ENCODE data around the gene AUTS2.

Gene AUTS2

DNA sequence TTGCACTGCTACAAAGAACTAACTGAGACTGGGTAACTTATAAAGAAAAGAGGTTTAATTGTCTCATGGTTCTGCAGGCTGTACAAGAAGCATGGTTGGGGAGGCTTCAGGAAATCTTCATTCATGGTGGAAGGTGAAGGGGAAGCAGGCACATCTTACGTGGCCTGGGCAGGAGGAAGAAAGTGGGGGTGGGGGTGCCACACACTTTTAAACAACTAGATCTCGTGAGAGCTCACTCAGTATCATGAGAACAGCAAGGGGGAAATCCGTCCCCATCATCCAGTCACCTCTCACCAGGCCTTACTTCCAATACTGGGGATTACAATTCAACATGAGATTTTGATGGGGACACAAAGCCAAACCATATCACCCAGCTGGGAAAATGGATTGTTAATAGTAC, 281.7 kb downstream of the AUTS2 start:
- in situ Hi-C loops (cut with MboI; ENCODE audit: low sequenced_read_pairs) = no loop called here

DNA sequence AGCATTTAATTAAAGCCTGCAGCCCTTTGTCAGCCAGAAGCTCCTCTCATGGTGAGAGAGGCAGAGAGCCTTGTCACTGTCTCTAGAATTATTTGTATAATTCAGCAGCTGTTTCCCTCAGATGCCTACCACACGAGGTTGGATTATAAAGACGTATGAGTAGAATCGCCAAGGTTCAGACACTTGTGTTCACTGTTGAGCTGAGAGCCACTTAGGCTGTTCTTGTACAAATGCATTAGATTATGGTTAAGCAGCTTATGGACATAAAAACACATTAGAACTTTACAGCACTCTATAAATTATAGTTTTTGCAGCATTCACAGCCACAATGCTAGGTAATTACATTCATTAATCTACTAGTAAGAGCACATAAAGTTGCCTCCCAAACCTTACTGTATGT, 282.6 kb downstream of the AUTS2 start:
- in situ Hi-C loops (cut with MboI; ENCODE audit: low sequenced_read_pairs) = no loop called here

DNA sequence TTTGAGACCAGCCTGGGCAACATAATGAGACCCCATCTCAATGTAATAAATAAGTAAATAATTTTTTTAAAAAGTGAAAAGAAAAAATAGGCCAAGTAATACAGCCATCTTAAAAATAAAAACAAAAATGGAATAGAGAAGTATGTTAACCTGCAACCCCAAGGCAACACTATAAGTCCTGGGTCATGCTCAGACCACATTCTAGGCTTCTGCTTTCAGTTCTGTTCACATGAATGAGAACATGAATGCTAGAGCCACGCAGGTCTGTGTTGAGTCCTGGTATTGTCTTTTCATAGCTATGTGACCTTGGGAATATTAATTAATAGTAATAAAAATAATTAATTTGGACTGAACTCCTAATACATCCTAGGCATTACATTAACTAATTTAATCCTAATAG, 284.0 kb downstream of the AUTS2 start:
- in situ Hi-C loops (cut with MboI; ENCODE audit: low sequenced_read_pairs) = no loop called here

DNA sequence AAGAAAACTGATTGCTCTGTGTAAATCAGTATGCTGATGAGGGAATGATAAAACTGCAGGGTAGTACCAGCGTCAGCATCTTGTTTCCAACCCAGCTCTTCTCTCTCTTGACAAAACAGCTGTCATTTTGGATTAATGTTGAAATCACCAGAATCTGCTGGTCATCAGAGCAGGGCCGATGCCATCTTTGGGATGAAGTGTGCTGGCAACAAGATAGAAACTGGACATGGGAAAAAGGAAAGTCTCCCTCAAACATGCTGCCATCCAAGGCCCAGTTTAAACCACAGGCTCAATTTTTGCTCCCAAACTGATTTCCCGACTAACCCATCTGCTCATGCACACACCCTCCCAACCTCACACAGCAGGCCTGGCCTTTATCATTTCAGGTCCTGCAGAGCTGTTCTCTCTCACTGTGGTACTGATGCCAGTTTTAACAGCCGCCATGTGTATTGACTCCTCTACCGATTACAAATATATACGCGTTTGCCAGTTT, 285.2 kb downstream of the AUTS2 start:
- in situ Hi-C loops (cut with MboI; ENCODE audit: low sequenced_read_pairs) = no loop called here

DNA sequence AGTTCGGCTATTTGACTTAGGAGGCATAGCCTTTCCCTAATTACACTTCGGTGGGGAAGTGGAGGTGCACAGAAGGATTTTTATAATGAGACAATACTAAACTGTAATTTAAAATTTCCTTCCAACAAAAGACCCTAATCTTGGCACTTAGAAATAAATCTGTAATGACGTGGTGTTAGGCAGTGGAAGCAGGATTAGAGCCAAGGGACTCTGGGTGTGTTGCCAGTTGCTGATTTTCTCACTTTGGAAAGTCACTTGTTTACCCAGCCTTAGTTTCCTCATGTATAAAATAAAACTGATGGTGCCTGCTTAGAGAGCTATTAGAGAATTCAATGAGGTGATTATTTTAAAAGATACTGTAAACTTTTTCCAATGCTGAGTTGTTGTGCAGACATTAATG, 287.2 kb downstream of the AUTS2 start:
- in situ Hi-C loops (cut with MboI; ENCODE audit: low sequenced_read_pairs) = no loop called here

DNA sequence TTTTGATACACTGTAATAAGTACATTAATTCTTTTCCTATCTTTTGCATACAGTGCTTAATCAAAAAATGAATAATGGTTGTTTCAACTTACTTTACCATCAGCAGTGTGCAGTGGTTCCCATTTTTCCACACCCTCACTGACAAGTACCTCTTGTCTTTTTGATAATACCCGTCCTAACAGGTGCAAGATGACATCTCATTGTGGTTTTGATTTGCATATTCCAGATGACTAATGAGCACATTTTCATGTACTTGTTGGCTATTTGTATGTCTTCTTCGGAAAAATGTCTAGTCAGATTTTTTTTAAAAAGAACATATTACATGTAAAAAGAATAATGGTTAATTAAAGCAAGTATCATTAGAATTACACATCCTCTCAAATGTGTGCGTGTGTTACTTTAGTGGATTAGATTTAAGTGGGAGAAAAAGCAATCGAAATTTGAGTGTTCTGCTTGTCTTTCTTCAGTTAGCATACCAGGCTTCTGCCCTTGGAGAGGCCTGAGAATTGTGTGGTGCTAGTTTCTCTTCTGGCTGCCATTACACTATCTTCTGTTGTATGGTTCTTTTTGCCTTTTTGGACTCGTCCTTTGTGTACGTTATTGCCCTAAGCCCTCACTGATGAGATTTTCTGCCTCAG, 291.2 kb downstream of the AUTS2 start:
- in situ Hi-C loops (cut with MboI; ENCODE audit: low sequenced_read_pairs) = no loop called here

DNA sequence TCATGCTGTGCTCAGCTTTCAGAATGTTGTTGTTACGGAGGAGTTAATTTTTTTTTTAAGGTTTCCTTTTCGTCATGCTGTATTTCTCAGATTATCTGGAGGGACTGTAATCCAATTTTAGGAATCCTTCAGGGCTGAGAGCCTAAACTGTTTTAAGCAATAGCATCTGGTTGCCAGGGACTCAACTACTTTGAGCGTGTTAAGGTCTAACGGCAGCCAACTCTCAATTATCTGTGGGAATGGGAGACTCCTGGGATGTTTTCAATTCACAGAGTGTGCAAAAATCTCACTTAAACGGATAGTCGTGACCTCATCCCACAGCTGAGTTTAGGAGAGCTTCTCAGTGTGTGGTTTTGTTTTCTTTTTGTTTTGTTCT, 291.7 kb downstream of the AUTS2 start:
- in situ Hi-C loops (cut with MboI; ENCODE audit: low sequenced_read_pairs) = no loop called here

DNA sequence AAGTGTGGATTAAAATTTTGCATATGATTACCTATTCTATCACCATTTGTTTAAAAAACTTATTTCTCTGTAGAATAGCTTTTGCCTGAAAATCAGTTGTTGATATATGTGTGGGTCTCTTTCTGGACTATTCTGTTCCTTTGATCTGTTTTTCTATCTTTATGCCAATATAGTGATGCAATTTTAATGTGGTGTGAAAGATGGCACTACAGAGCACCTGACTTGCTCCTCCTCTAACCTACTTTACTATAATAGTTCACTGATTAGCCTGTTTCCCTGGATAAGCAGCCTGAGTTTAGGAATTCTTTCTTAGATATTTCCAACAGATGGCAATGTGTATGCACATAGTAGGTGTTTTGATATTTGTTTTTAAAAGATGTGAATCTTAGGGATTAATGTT, 294.5 kb downstream of the AUTS2 start:
- in situ Hi-C loops (cut with MboI; ENCODE audit: low sequenced_read_pairs) = no loop called here

DNA sequence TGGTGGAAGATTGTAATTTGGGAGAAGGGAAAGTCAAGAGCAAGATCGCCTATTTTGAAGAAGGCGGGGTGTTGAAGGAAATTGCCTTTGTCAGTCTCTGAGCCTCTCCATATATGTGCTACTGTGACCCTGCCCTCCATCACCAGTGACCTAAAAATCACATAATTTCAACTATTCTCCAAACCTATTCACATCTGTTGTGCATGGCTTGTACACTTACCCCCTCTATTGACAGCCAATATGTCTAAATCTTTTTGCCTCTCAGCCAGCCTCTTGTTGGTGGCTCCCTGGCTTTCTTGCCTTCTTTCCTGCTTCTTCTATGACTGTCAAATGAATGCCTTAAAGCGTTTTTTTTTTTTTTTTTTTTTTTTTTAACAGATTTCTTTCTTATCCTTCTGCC, 295.6 kb downstream of the AUTS2 start:
- in situ Hi-C loops (cut with MboI; ENCODE audit: low sequenced_read_pairs) = no loop called here

DNA sequence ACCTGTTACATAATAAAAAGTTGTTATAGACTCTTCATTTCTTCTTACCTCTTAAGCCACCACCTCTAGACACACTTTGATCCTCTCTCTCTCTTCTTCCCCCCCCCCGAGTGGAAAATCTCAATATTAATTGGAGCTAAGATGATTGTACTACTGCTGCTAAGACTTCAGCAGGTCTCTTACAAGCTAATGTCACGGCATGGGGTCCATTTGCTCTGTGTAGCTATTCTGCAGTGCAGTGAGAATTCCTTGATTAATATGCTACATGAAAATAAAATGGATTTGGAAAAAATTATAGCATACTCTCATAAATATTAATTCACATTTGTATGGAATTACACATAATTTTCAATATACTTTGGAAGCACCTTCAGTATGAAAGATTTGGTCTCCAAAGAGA, 297.2 kb downstream of the AUTS2 start:
- in situ Hi-C loops (cut with MboI; ENCODE audit: low sequenced_read_pairs) = no loop called here

DNA sequence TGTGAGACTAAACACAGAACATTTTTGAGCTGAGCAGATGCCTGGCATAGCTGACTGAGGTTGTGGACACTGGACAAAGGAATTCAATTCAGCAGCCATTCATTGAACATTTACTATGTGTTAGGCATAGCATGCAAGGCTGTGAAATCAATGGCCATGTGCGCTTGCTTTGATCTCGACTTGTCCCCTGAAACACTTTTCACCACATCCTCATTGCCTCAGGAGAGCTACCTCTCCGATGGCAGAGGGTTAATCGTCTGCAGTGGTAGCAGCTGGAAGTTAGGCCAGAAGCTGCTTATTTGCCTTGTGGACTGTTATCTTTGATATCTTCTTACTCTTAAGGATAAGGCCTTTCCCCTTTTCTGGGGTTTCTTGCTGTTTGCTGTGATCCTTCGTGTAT, 297.8 kb downstream of the AUTS2 start:
- in situ Hi-C loops (cut with MboI; ENCODE audit: low sequenced_read_pairs) = no loop called here

DNA sequence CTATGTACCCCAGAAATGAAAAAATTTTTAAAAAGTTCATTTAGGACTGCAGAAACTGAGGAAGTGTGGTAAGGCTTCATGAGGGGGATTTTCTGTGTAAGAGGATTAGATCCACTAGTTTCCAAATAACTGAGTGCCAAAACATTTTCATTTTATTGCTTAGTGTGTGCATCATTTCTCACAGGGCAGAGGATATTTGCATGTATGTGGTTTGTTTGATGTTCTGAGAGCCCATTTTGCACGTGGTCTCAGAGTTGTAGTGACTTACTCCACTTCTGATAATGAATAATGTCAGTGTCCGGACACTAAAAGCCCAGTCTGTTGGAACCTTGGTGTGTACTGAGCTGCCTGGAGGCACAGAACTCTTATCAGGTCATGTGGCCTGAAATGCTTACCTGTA, 299.9 kb downstream of the AUTS2 start:
- in situ Hi-C loops (cut with MboI; ENCODE audit: low sequenced_read_pairs) = no loop called here

DNA sequence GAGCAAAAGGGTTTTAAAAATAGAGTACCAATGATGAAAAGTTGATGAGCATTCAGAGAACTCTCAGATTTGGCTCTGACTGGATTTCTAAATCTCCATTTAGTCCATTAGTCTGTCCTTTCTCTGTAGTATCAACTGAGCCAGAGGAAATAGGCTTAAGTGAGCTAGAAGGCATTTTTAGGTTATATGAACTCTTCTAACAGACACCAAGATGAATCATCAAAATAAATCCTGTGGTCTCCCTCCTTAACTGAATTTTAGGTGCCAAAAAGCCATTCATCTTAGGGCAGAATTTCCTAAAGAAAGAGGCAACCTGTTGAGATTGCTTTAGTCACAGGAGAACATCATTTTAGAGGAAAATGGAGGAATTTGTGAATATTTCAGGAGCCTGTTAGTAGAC, 305.1 kb downstream of the AUTS2 start:
- in situ Hi-C loops (cut with MboI; ENCODE audit: low sequenced_read_pairs) = no loop called here

DNA sequence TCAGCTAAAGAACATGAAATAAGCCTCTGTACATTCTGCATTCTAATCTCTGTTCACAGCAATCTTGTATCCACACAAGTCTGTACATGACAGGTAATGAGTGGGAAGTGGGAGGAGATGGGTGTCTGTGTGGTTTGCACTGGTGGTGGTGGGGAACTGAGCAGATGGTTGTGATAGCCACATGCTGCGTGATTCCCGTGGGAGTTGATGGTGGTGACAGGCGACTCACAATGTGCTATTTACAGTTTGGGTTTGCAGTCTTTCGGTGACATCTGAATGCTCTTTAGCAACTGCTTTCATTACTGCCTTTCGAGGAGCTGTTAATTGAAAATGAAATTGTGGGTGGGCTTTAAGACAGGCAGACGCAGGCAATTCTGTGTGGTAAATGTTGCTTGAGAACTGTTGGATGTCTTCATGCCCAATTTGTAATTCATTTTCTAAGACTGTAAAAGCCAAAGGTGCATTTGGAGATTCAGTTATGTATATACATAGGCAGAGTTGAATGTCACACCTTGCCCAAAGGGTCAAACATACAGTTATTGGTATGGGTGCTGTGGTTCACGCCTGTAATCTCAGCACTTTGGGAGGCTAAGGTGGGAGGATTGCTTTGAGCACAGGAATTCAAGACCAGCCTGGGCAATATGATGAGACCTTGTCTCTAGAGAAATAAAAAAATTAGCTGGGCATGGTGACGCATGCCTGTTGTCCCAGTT, 308.2 kb downstream of the AUTS2 start:
- in situ Hi-C loops (cut with MboI; ENCODE audit: low sequenced_read_pairs) = no loop called here

DNA sequence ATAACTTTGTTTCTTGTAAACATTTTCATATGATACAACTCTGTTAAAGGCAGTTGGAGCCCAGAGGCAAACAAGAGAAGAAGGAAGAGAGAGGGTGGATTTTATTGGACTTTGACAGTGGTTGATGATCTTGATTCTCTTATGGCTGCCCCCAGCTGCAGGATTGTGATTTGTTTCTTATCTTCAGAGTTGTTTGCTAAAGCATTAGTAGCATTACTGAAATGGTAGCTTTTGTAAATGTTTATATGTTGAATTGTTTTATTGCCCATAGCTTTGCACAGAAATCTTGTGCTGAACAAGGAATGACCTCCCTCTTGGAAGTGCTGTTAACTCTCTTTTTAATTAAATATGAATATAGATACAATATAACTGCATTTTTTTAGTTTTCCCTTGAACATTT, 309.4 kb downstream of the AUTS2 start:
- in situ Hi-C loops (cut with MboI; ENCODE audit: low sequenced_read_pairs) = no loop called here

DNA sequence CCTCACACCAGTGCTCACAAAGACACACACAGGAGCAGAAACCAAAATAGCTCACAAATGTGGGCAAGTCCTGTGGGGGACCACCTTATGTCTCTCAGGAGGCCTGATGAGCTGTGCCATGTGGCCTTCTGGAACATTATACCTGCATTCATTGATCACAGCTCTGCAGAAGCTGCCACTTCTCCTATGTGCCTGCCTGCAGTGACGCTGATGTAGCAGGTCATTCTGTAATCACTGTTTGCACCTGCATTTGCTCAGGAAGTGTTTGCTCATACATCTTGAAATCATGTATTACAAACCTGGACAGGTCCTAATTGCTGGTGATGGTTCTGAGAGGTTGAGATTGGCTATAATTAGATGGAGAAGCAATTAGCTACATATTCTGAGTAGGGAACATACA, 310.2 kb downstream of the AUTS2 start:
- in situ Hi-C loops (cut with MboI; ENCODE audit: low sequenced_read_pairs) = no loop called here

DNA sequence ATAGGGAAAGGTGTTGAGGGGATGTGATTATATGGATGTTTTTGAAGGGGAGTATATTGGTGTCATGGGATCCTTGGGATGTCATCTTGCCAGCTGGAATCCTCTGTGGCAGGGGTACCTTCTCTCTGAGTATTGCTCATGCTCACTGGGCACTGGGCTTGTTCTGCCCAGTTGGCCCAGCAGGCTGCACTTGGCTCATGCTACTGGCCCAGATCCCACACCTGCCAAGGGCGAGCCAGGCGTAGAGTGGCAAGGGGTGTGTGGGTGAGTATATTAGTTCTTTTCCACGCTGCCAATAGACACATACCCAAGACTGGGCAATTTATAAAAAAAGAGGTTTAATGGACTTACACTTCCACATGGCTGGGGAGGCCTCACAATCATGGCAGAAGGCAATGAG, 311.9 kb downstream of the AUTS2 start:
- in situ Hi-C loops (cut with MboI; ENCODE audit: low sequenced_read_pairs) = no loop called here

DNA sequence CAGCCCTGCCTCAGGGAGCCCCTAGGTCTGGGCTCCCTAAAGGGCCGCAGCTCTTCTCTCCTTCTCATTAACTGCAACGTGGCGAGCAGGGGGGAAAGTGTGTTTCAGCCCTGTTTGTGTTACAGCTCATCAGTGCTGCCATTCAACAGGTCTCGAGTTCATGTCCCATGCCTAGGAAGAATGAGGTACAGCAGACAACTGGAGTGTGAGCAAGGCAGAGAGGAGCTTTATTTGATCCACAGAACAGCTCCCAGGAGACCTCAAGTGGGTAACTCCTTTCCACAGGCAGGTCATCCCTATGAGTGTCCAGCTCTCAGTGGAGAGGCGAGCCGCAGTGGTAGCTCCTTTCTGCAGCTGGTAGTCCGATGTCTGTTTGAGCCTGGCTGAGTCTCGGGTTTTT, 313.1 kb downstream of the AUTS2 start:
- in situ Hi-C loops (cut with MboI; ENCODE audit: low sequenced_read_pairs) = no loop called here

DNA sequence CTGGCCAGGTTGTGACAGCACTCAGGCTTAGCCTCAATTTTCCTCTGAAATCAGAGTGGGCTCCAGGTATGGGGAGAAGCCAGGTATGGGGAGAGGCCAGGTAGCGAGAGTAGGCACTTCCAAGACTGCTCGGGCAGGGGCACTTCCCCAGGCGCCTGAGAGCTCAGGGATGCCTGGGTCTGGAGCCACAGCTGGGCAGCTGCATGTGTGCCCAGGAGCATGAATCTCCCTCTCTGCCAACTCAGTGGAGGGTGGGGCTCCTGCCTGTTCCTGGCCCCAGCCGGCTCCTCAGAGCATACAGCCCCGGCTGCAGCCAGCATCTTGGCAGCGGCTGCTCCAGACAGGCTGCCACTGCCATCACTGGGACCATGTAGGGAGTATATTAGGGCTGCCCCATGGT, 313.9 kb downstream of the AUTS2 start:
- in situ Hi-C loops (cut with MboI; ENCODE audit: low sequenced_read_pairs) = no loop called here

DNA sequence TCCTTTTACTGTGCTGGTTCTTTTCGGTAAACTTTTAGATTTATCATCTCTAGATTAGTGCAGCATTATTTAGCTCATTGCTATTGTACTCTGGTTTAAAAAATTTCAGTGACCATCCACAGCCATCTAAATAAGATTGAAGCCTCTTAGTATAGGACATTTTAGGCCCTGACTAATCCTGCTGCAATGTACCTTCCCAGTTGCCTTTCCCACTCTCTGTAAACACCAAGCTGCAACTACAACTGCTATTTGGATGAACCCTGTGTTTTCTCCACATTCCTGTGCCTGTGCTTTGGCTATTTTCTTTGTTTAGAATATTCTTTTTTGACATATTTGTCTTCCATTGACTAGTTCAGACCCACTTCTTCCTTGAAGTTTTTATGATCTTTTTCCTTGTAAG, 314.6 kb downstream of the AUTS2 start:
- in situ Hi-C loops (cut with MboI; ENCODE audit: low sequenced_read_pairs) = no loop called here

DNA sequence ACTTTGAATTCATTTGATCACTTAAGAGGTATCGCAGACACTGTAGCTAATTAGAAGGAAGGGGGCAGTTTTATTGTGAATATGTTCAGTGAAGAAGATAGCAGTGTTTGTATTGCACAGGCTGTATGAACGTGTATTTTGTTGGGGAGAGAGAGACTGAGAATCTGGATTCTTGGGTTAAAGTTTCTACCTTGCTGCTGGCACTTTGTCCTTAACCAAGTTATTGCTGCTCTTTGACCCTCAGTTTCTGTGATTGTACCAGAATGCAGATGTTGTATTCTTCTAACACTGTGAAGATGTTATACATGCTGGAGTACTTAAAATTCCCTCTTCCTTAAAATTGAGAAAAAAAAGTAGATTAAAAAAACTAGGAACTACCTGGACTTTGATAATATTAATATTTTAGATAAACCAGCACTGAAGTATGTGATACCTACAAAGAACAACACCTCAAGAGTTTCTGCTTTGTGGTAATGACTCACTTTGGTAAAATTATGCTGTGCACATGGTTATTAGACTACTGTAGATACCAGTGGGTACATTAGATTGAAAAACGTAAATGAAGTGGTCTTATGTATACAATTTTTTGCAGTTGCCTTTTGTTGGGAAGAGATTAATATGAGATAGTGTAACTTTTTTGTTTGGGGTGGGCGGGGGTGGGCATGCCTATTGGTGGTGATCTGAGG, 321.3 kb downstream of the AUTS2 start:
- in situ Hi-C loops (cut with MboI; ENCODE audit: low sequenced_read_pairs) = no loop called here

DNA sequence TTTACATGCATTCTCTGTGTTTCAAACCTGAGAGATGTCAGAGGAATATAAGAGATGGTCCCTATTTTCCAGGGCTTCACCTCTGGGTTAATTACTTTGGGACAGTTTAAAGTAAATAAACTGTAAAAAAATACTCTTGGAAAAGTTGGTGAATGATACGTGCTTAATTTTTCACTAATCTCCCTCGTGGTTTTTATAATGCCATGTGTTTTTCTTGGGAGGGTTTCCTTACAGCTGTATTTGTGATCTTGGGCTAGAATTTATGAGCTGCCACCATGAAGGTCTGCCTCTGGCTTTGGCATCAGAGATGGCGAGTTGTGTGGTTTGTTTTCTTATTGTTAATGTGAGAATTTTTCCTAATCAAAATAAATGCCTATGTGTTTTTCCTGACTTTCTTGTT, 322.5 kb downstream of the AUTS2 start:
- in situ Hi-C loops (cut with MboI; ENCODE audit: low sequenced_read_pairs) = no loop called here
